MM.1S (cell line): ENCODE measurements around the gene IL17C.

ENCODE experiments used
- DNase-seq: peaks from one replicate; pipeline ENCODE4 v3.0.0-alpha.2; 2015
- H2AFZ ChIP-seq: fragments of 300-600 bp; sonication (generic); 2 replicates; pipeline ENCODE4 v1.6.0; 2016; ENCODE audit warnings: antibody characterized with exemption, low read length
- H3F3A ChIP-seq: fragments of 300-600 bp; sonication (generic); 2 replicates; pipeline ENCODE4 v1.6.1; 2016; ENCODE audit warnings: mild to moderate bottlenecking, antibody characterized with exemption, low read length, moderate library complexity, mixed read lengths; ENCODE audit not compliant: insufficient read depth
- H3K27ac ChIP-seq: fragments of 300-600 bp; sonication (generic); 2 replicates; pipeline ENCODE4 v1.5.1; 2016; ENCODE audit warnings: mild to moderate bottlenecking, low read length
- H3K27me3 ChIP-seq: fragments of 300-600 bp; sonication (generic); replicated peaks from 2 replicates; pipeline ENCODE4 v1.6.0; 2016; ENCODE audit warnings: low read length; ENCODE audit not compliant: insufficient read depth
- H3K36me3 ChIP-seq: fragments of 300-600 bp; sonication (generic); replicated peaks from 2 replicates; pipeline ENCODE4 v1.6.1; 2016; ENCODE audit warnings: mild to moderate bottlenecking, low read length, mixed read lengths; ENCODE audit not compliant: insufficient read depth
- H3K4me1 ChIP-seq: fragments of 300-600 bp; sonication (generic); 2 replicates; pipeline ENCODE4 v1.6.1; 2016; ENCODE audit warnings: low read length, mixed read lengths
- H3K4me2 ChIP-seq: fragments of 300-600 bp; sonication (generic); 2 replicates; pipeline ENCODE4 v1.6.0; 2016; ENCODE audit warnings: low read depth, low read length
- H3K4me3 ChIP-seq: fragments of 300-600 bp; sonication (generic); 2 replicates; pipeline ENCODE4 v1.5.1; 2016; ENCODE audit warnings: low read length, mixed read lengths
- H3K79me2 ChIP-seq: fragments of 300-600 bp; sonication (generic); 2 replicates; pipeline ENCODE4 v1.6.1; 2016; ENCODE audit warnings: mixed run types, low read length, mixed read lengths
- H3K9ac ChIP-seq: fragments of 300-600 bp; sonication (generic); 2 replicates; pipeline ENCODE4 v1.6.1; 2016; ENCODE audit warnings: low read length, mixed read lengths
- H3K9me2 ChIP-seq: fragments of 300-600 bp; sonication (generic); replicated peaks from 2 replicates; pipeline ENCODE4 v1.6.1; 2016; ENCODE audit warnings: mild to moderate bottlenecking, low read length, mixed read lengths; ENCODE audit not compliant: insufficient read depth
- H3K9me3 ChIP-seq: fragments of 300-600 bp; sonication (generic); replicated peaks from 2 replicates; pipeline ENCODE4 v1.6.1; 2016; ENCODE audit warnings: mild to moderate bottlenecking, low read length, mixed read lengths; ENCODE audit not compliant: insufficient read depth
- H4K20me1 ChIP-seq: fragments of 300-600 bp; sonication (generic); 2 replicates; pipeline ENCODE4 v1.6.1; 2016; ENCODE audit warnings: mild to moderate bottlenecking, low read length, moderate library complexity, mixed read lengths; ENCODE audit not compliant: insufficient read depth
- CTCF ChIP-seq: fragments of 300-600 bp; sonication (generic); IDR thresholded peaks from 2 replicates; pipeline ENCODE4 v1.5.1; 2016; ENCODE audit warnings: antibody characterized with exemption, low read length, mixed read lengths
- EZH2 ChIP-seq: fragments of 300-600 bp; sonication (generic); optimal IDR thresholded peaks from 2 replicates; pipeline ENCODE3; 2017; ENCODE audit warnings: low read depth, mild to moderate bottlenecking, antibody characterized with exemption, low read length, mixed read lengths
- EZH2phosphoT487 ChIP-seq: fragments of 300-600 bp; sonication (generic); IDR thresholded peaks from 2 replicates; pipeline ENCODE4 v1.6.1; 2018; ENCODE audit warnings: antibody characterized with exemption, low read length

IL17C gene

DNA sequence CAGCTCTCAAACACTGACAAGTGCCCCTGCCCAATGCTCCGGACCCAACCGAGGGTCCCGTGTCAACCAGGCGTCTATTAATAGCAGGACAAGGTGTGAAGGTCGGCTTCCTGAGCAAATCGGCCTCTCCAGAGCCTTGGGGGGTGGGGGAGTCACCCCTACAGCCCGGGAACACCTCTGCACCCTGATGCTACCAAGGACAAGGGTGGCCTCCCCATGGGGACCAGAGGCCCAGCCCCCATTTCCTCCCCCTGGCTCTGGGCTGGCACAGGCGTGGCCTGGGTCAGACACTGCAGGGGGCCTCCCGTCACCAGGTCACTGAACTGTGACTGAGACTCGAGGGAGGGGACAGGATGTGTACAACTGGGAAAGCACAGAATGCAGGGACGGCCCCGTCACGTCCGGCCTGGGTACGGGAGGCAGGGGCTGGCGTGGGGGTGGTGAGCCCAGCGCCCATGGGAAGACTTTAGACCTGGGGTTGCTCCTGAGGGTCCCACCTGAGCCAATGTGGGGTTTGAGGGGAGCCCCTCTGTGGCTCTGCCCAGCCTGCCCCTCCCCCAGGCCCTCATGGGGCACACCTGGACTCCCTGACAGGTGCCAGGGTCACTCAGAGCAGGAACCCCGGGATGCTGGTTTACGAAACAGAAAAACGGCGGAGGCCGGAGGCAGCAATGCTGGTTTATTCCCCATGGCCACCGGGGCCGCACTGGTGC, 13.1 kb downstream of the IL17C start:
- no peak overlapping the region for H2AFZ ChIP-seq
- TF ChIP-seq EZH2 (no peak), EZH2phosphoT487 (no peak), CTCF (no peak)
- peak overlapping the region; percentile 88 for H3K27ac ChIP-seq
- DNase-seq, result peak; percentile 64
- H3K36me3 ChIP-seq, result no peaks in the 10 kb centered on the region
- H3K4me1 ChIP-seq, result peaks cover 11% of the 10 kb centered on the region; the same call in 1 of the 2 replicates
- no peaks in the 10 kb centered on the region for H3K9me3 ChIP-seq
- no peaks in the 10 kb centered on the region for H3K9me2 ChIP-seq
- peak overlapping the region; percentile 88 for H3K4me2 ChIP-seq
- H3K27me3 ChIP-seq, result no peaks in the 10 kb centered on the region
- no peaks in the 10 kb centered on the region for H3F3A ChIP-seq
- H3K79me2 ChIP-seq, result peaks cover 24% of the 10 kb centered on the region
- no peaks in the 10 kb centered on the region for H4K20me1 ChIP-seq
- H3K4me3 ChIP-seq, result peak overlapping the region; percentile 62
- peak overlapping the region; percentile 62 for H3K9ac ChIP-seq

DNA sequence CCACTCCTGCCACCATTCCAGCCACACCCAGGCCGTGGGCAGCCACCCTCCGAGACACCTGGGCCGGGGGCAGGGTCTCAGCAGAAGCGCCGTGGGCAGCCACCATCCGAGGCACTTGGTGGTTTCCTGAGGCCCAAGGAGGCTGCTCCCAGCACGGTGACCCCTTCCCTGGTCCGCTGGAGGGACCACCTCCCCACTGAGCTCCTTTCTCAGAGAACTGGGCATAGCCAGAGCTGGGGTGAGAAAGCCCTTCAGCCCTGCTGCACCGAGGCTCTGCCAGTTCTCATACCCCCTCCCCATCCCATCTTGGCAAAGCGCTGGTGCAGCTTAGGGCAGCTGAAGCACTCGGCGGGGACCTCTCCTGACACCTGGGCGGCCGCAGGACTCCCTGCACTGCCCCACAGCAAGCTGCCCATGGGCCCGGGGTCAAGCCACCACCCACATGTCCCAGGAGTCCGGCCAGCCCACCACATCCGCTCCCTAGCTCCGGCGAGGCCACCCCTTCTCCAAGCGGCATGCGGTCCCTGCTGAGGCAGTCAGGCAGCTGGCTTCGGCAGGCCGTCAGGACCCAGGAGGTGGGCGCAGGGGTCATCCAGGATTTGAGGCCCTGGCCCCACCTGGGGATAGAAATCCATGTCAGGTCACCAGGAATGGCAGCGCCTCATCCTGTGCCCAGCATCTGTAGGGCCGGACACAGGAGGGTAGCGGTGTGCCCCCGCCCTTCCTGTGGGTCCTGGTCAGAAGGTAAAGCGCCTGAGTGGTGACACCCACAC, 13.8 kb downstream of the IL17C start:
- Histone ChIP-seq H4K20me1 (no peaks in the 10 kb centered on the region), H3K9ac (peak overlapping the region; percentile 62; the same call in 1 of the 2 replicates), H3K79me2 (peaks cover 24% of the 10 kb centered on the region), H3K27ac (peak overlapping the region; percentile 88; the same call in 1 of the 2 replicates), H3K4me2 (peak overlapping the region; percentile 88; the same call in 1 of the 2 replicates), H3K27me3 (no peaks in the 10 kb centered on the region), H3K4me3 (peak overlapping the region; percentile 62; the same call in 1 of the 2 replicates), H2AFZ (no peak overlapping the region), H3K9me3 (no peaks in the 10 kb centered on the region), H3K9me2 (no peaks in the 10 kb centered on the region), H3K36me3 (no peaks in the 10 kb centered on the region), H3F3A (no peaks in the 10 kb centered on the region), H3K4me1 (peaks cover 11% of the 10 kb centered on the region; the same call in 1 of the 2 replicates)
- TF ChIP-seq CTCF (no peak), EZH2 (no peak), EZH2phosphoT487 (no peak)
- no peak for DNase-seq

DNA sequence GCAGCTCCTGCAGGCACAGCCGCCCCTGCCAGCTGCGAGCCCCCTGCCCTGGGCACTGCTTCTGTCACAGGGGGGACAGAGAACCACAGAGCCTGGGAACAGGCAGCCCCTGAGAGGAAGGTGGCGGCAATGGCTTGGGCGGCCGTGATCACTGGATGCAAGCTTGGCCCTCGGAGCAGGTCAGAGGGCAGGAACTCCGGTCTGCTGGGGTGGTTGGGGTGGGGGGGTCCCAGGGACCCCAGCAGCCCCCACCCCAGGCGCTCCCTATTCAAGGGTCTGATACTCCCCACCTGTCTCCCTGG, 14.3 kb downstream of the IL17C start:
- no peaks in the 10 kb centered on the region for H3K9me3 ChIP-seq
- no peak overlapping the region for H3K4me3 ChIP-seq
- H3K9me2 ChIP-seq, result no peaks in the 10 kb centered on the region
- no peaks in the 10 kb centered on the region for H4K20me1 ChIP-seq
- H3K36me3 ChIP-seq, result no peaks in the 10 kb centered on the region
- no peaks in the 10 kb centered on the region for H3F3A ChIP-seq
- DNase-seq, result no peak
- no peak overlapping the region for H3K27ac ChIP-seq
- peaks cover 11% of the 10 kb centered on the region; the same call in 1 of the 2 replicates for H3K4me1 ChIP-seq
- H2AFZ ChIP-seq, result no peak overlapping the region
- no peaks in the 10 kb centered on the region for H3K27me3 ChIP-seq
- H3K4me2 ChIP-seq, result no peak overlapping the region
- H3K9ac ChIP-seq, result no peak overlapping the region
- peaks cover 24% of the 10 kb centered on the region for H3K79me2 ChIP-seq
- no peak for TF ChIP-seq EZH2phosphoT487
- no peak for TF ChIP-seq EZH2
- no peak for TF ChIP-seq CTCF
